HG03097 (cell line): ENCODE results near the gene ENPP3.
"Not testable (repeated sequence)": the region's sequence is repeated elsewhere in the genome, so short reads cannot be mapped to it uniquely, and the experiment has no call there.

ENCODE experiments used
- ATAC-seq: cut with Tn5 transposase; IDR thresholded peaks from one replicate; pipeline ENCODE4 v1.9.1; 2021; ENCODE audit not compliant: unreplicated experiment, low FRiP score

The ENPP3 gene

DNA sequence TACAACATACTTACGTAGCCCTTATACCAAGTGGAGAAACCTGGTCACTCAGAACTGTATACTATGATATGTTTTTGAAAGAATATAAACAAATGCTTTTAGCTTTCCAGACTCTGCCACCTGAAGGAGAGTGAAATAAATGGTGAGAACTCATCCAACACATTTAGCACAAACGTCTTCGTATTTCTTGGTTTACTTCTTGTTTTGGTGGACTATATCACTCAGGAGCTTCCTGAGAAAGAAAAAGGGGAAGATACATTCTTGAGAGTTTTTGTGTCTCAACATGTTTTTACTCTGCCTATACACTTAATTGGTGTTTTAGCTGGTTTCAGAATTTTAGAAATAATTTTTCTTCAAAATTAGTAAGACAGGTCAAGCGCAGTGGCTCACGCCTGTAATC is 93.2 kb downstream of the ENPP3 start:
- ATAC-seq = no peak

GRCh38 chr6:131731224-131731623 is 94.1 kb downstream of the ENPP3 start:
- ATAC-seq = no peak

GRCh38 chr6:131733376-131734016 is 96.4 kb downstream of the ENPP3 start:
- ATAC-seq = no peak

DNA sequence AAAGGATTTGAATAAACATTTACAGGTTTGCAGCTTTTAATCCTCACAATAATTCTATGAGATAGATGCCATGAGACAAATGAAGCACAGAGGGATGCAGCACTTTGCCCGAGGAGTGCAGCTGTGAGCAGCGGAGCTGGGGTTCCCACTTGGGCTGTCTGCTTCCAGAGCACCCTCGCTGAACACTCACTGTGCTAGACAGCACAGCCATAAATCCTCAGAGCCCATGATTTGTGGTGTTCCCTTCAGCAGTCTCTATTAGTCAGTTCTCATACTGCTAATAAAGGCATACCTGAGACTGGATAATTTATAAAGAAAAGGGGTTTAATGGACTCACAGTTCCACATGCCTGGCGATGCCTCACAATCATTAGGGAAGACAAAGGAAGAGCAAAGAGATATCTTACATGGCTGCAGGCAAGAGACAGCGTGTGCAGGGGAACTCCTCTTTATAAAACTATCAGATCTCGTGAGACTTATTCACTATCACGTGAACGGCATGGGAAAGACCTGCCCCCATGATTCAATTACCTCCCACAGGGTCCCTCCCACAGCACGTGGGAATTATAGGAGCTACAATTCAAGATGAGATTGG is 99.0 kb downstream of the ENPP3 start:
- ATAC-seq = no peak

DNA sequence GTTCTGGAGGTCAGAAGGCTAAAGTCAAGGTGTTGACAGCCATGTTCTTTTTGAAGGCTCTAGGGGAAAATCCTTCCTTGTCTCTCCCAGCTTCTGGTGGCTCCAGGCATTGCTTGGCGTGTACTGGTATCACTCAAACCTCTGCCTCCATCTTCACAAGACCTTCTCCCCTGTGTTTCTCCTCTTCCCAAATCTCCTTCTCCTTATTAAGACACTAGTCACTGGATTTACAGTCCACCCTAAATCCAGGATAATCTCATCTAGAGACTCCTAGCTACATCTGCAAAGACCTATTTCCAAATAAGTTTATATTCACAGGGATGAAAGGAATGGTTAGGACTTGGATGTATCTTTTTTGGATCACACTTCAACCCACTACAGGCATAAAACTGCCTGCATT is 99.7 kb downstream of the ENPP3 start:
- no peak for ATAC-seq

DNA sequence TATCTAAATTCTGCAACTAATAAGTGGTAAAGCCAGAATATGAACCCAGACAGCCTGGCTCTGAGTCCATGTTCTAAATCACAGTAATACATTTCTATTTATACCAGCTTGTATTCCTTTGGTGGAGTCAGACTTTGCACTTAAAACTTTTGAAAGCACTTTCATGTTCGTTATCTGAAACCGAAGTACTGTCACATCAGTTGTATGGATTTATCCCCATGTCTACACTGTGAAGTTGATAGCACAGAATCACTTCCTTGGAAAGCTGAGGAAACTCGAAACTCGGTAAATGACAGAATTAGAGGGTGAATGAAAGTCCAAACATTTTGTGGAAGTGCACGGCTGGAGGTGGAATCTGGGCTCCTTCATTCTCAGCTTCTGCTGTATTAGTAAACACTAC is 102.0 kb downstream of the ENPP3 start:
- ATAC-seq = no peak

- no peak for ATAC-seq
Measured at GRCh38 chr6:131740161-131740560, 103.1 kb downstream of the ENPP3 start.

- no peak for ATAC-seq
Measured at GRCh38 chr6:131741688-131742393, 104.7 kb downstream of the ENPP3 start.

- ATAC-seq = no peak
Measured at GRCh38 chr6:131744432-131745287, 107.6 kb downstream of the ENPP3 start.

GRCh38 chr6:131745476-131745875 is 108.4 kb downstream of the ENPP3 start:
- ATAC-seq = no peak

- no peak for ATAC-seq
Measured at GRCh38 chr6:131747821-131748353, 110.8 kb downstream of the ENPP3 start.

GRCh38 chr6:131749023-131749422 is 111.9 kb downstream of the ENPP3 start:
- ATAC-seq = no peak

DNA sequence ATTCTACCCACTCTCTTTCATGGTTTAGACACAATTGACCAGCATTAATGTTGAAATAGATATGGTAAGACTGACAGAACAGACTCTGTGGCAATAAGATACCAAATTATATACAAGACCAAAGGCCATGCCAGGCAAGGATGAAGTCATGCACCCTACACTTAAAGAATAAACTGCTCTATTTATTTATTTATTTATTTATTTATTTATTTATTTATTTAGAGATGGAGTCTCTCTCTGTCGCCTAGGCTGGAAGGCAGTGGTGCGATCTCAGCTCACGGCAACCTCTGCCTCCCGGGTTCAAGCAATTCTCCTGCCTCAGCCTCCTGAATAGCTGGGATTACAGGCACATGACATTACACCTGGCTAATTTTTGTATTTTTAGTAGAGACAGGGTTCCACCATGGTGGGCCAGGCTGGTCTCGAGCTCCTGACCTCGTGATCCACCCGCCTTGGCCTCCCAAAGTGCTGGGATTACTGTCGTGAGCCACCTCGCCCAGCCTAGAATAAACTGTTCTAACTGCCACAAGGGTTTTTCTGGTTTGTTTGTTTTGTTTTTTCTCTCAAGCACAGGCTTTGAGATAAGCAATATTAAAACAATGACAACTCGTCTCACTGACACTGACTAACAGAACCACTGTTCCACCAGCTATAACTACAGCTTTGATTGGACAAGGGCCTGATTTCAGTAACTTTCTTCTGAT is 114.1 kb downstream of the ENPP3 start:
- ATAC-seq = not testable (repeated sequence)

- ATAC-seq = no peak
Measured at GRCh38 chr6:131754088-131754487, 117.0 kb downstream of the ENPP3 start.

- no peak for ATAC-seq
Measured at GRCh38 chr6:131754715-131755567, 117.8 kb downstream of the ENPP3 start.

- no peak for ATAC-seq
Measured at GRCh38 chr6:131755597-131755996, 118.5 kb downstream of the ENPP3 start.

- no peak for ATAC-seq
Measured at GRCh38 chr6:131756039-131756438, 118.9 kb downstream of the ENPP3 start.

DNA sequence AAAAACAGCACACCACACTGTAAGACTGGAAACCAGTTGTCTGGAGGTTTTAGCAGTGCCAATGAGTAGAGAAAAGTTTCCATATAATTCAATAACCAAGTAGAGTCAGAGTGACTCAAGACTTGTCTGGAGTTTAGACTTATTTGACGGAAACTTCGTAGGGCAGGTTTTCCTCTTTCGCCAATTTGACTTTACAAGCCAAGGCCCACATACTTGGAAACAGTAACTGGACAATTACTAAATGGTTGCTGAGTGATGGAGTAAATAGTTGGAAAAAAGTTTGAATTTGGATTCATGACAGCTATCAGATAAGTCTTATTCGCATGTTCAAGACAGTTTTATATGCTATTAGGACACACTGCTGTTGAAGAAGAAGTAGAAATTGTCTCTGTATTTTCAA is 121.8 kb downstream of the ENPP3 start:
- no peak for ATAC-seq

GRCh38 chr6:131761060-131761761 is 124.1 kb downstream of the ENPP3 start:
- no peak for ATAC-seq
